ENCODE results near the gene VWA3B.

VWA3B gene

DNA sequence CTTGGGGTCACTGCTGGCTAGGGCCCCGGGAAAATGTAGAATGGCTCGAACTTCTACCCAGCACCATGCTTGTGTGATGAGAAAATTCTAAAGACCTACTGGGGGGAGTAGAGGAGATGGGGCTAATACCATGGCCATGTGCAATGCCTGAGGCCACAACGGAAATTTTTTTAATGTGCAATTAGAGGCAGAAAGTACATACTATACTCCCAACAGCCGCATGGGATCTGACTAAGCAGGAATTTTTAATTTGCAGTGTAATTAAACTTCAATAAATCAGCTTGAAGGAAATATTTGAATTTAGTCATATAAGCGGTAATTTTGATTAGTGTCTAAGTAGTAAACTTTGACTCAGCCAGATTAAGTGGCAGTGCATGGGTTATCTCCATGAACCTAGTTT is 206.1 kb downstream of the VWA3B start:
- H3K36me3 ChIP-seq (ENCODE audit: insufficient read depth, insufficient read length, low read length), result no peaks in the 10 kb centered on the region

DNA sequence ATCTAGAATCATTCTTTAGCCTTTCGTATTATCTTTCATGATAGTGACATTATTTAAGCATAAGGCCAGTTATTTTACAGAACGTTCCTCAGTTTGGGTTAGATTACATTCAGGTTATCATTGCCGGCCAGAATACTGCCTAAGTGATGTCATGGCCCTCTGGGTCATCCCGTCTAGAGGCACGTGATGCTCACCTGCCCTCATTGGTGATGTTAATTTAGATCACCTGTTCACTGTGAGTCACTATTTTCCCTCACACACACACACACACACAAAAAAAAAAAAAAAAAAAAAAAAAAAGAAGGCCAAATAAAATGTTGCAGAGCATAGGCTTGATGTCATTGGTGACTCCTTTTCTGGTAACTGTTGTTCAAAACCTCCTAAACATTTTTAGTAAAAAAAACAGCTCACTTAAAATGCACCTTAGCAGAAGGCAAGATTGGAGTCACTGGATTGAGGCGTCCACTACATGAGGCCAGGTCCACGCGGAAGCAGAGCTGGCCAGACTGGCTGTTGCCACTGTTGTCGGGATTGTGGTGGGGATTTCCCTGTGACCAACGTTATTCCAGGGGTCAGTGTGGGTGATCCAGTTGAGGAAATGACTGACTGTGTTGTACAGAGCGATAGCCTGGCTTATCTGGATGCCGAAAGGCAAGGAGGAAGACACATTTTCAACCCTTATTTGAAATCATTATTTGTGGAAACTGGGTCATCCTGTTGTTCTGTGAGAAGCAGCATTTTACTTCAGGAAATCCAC is 207.1 kb downstream of the VWA3B start:
- DNase-seq (ENCODE audit: low read depth, low spot score), result no peak
- peaks cover 3% of the 10 kb centered on the region for H3K4me1 ChIP-seq (ENCODE audit: insufficient read depth, insufficient read length)
- no peaks in the 10 kb centered on the region for H3K36me3 ChIP-seq (ENCODE audit: insufficient read depth, insufficient read length, low read length)
- no peak overlapping the region for H3K4me3 ChIP-seq (ENCODE audit: insufficient read length, low read depth)
- peaks cover 9% of the 10 kb centered on the region for H3K9me3 ChIP-seq (ENCODE audit: insufficient read depth, low read length)
- TF ChIP-seq SUZ12 (IDR thresholded peaks at IDR 0.05; ENCODE audit: extremely low read depth, insufficient read depth, insufficient read length) (no peak), ZNF274 (IDR thresholded peaks at IDR 0.05; ENCODE audit: low read depth, low read length) (no peak), YY1 (IDR thresholded peaks at IDR 0.05; ENCODE audit: insufficient read depth, insufficient read length) (no peak)
- H3K27me3 ChIP-seq (ENCODE audit: insufficient read depth, insufficient read length), result no peaks in the 10 kb centered on the region
- no peak overlapping the region for H3K9ac ChIP-seq (ENCODE audit: insufficient read length, low read depth)

More for the DNA sequence above, 206.1 kb downstream of the VWA3B start:
- no peaks in the 10 kb centered on the region for H3K27me3 ChIP-seq (ENCODE audit: insufficient read depth, insufficient read length)
- peaks cover 19% of the 10 kb centered on the region for H3K9me3 ChIP-seq (ENCODE audit: insufficient read depth, low read length)
- TF ChIP-seq YY1 (IDR thresholded peaks at IDR 0.05; ENCODE audit: insufficient read depth, insufficient read length), result no peak
- no peak for TF ChIP-seq ZNF274 (IDR thresholded peaks at IDR 0.05; ENCODE audit: low read depth, low read length)
- TF ChIP-seq SUZ12 (IDR thresholded peaks at IDR 0.05; ENCODE audit: extremely low read depth, insufficient read depth, insufficient read length), result no peak
- no peak overlapping the region for H3K4me3 ChIP-seq (ENCODE audit: insufficient read length, low read depth)
- H3K4me1 ChIP-seq (ENCODE audit: insufficient read depth, insufficient read length), result peaks cover 3% of the 10 kb centered on the region
- H3K9ac ChIP-seq (ENCODE audit: insufficient read length, low read depth), result no peak overlapping the region
- no peak for DNase-seq (ENCODE audit: low read depth, low spot score)

DNA sequence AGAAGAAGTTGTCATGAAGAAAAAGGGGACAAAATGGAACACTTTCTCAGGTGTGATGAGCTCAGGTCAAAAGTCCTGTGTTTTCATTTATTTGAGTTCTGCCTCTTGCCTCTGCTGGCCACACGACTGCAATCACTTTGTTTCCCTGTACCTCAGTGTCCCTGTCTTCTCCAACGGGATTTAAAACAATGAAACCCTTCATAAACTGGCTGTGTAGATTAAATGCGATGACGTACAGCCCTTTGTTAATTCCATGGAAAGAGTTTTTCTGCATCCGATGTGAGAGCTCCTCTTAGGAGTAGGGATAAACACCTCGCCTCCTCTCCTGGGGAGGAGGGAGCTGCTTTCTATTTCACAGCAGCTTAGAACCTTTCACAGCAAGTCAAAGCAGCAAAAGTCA is 207.7 kb downstream of the VWA3B start:
- Histone ChIP-seq H3K9me3 (ENCODE audit: insufficient read depth, low read length) (peaks cover 8% of the 10 kb centered on the region), H3K36me3 (ENCODE audit: insufficient read depth, insufficient read length, low read length) (no peaks in the 10 kb centered on the region), H3K4me3 (ENCODE audit: insufficient read length, low read depth) (no peak overlapping the region), H3K27me3 (ENCODE audit: insufficient read depth, insufficient read length) (no peaks in the 10 kb centered on the region), H3K4me1 (ENCODE audit: insufficient read depth, insufficient read length) (peaks cover 5% of the 10 kb centered on the region), H3K9ac (ENCODE audit: insufficient read length, low read depth) (no peak overlapping the region)
- no peak for TF ChIP-seq SUZ12 (IDR thresholded peaks at IDR 0.05; ENCODE audit: extremely low read depth, insufficient read depth, insufficient read length)
- TF ChIP-seq YY1 (IDR thresholded peaks at IDR 0.05; ENCODE audit: insufficient read depth, insufficient read length), result no peak
- no peak for TF ChIP-seq ZNF274 (IDR thresholded peaks at IDR 0.05; ENCODE audit: low read depth, low read length)
- DNase-seq (ENCODE audit: low read depth, low spot score), result no peak

DNA sequence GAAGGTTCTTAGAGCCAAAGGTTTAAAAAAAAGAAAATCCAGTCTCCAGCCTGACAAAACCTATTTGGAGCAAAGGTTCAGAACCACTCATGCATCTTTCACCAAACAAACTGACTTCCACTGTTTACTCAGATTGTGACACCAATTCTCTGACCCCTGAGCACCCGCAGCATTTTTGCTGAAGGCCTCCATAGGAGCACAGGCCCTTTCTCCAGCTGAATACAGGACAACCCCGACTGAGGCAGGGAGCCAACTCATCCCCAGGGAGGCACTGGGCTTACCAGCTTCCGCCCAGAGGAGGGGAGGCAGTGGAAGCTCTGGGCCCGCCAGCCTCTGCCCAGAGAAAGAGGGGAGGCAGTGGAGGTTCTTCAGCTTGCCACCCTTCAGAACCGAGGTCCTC is 208.3 kb downstream of the VWA3B start:
- Histone ChIP-seq H3K9ac (ENCODE audit: insufficient read length, low read depth) (no peak overlapping the region), H3K36me3 (ENCODE audit: insufficient read depth, insufficient read length, low read length) (no peaks in the 10 kb centered on the region), H3K4me3 (ENCODE audit: insufficient read length, low read depth) (no peak overlapping the region), H3K9me3 (ENCODE audit: insufficient read depth, low read length) (peaks cover 4% of the 10 kb centered on the region; the same call in 1 of the 2 replicates), H3K27me3 (ENCODE audit: insufficient read depth, insufficient read length) (no peaks in the 10 kb centered on the region), H3K4me1 (ENCODE audit: insufficient read depth, insufficient read length) (peaks cover 7% of the 10 kb centered on the region)
- no peak for DNase-seq (ENCODE audit: low read depth, low spot score)
- TF ChIP-seq SUZ12 (IDR thresholded peaks at IDR 0.05; ENCODE audit: extremely low read depth, insufficient read depth, insufficient read length), result no peak
- no peak for TF ChIP-seq ZNF274 (IDR thresholded peaks at IDR 0.05; ENCODE audit: low read depth, low read length)
- TF ChIP-seq YY1 (IDR thresholded peaks at IDR 0.05; ENCODE audit: insufficient read depth, insufficient read length), result no peak

DNA sequence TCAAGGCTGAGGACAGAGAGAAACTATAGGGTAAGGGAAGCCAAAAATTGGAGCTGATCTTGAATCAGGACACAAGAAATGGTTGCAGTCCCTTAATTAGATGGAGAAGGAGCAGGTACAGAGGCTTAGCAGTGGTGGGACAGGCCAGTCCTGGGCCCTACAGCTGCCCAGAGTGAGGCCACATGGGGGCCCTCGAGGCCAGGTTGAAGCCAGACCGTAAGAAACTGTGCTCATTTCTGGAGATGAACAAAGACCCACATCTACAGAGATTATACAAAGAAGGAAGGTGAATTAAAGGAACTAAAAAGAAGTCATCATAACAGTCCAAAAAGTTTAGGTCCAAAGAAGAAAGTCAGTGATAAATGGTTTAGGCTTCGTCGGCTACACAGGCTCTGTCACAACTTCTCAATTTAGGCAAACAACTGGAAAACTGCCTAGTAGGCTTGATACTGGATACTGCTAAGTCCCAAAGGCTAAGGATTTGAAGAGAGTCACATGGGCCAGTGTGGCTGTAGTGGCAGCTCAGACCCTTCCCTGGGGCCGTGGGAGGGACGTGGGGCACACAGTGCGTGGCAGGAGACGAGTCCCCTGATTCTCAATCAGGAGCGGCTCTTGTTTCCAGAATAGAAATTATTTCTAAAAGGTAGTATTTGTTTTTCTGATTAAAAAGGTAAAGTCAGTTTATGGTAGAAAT is 208.9 kb downstream of the VWA3B start:
- Histone ChIP-seq H3K4me3 (ENCODE audit: insufficient read length, low read depth) (no peak overlapping the region), H3K9me3 (ENCODE audit: insufficient read depth, low read length) (no peaks in the 10 kb centered on the region), H3K4me1 (ENCODE audit: insufficient read depth, insufficient read length) (peaks cover 8% of the 10 kb centered on the region), H3K36me3 (ENCODE audit: insufficient read depth, insufficient read length, low read length) (no peaks in the 10 kb centered on the region), H3K9ac (ENCODE audit: insufficient read length, low read depth) (no peak overlapping the region), H3K27me3 (ENCODE audit: insufficient read depth, insufficient read length) (no peaks in the 10 kb centered on the region)
- no peak for TF ChIP-seq YY1 (IDR thresholded peaks at IDR 0.05; ENCODE audit: insufficient read depth, insufficient read length)
- no peak for TF ChIP-seq ZNF274 (IDR thresholded peaks at IDR 0.05; ENCODE audit: low read depth, low read length)
- TF ChIP-seq SUZ12 (IDR thresholded peaks at IDR 0.05; ENCODE audit: extremely low read depth, insufficient read depth, insufficient read length), result no peak
- DNase-seq (ENCODE audit: low read depth, low spot score), result no peak

DNA sequence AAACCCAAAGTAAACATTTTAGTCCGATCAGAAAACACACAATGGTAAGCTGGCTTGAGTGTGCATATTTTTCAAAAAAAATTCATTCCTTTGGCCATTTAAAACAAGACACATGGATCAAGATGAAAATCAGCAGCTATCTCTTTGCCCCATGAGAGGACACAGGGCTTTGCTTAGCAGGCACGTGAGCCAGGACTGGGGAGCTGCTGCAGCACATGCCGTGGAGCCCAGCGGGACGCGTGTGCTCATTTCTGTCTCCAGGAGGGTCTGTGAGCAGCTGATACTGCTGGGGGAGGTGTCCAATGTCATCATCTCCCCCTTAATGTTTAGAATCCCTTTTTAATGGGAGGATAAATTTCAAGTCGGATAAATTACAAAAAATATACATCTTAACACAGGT is 209.5 kb downstream of the VWA3B start:
- DNase-seq (ENCODE audit: low read depth, low spot score), result no peak
- no peak overlapping the region for H3K9ac ChIP-seq (ENCODE audit: insufficient read length, low read depth)
- H3K9me3 ChIP-seq (ENCODE audit: insufficient read depth, low read length), result no peaks in the 10 kb centered on the region
- no peak overlapping the region for H3K4me3 ChIP-seq (ENCODE audit: insufficient read length, low read depth)
- TF ChIP-seq SUZ12 (IDR thresholded peaks at IDR 0.05; ENCODE audit: extremely low read depth, insufficient read depth, insufficient read length), result no peak
- TF ChIP-seq YY1 (IDR thresholded peaks at IDR 0.05; ENCODE audit: insufficient read depth, insufficient read length), result no peak
- no peak for TF ChIP-seq ZNF274 (IDR thresholded peaks at IDR 0.05; ENCODE audit: low read depth, low read length)
- no peaks in the 10 kb centered on the region for H3K27me3 ChIP-seq (ENCODE audit: insufficient read depth, insufficient read length)
- H3K36me3 ChIP-seq (ENCODE audit: insufficient read depth, insufficient read length, low read length), result no peaks in the 10 kb centered on the region
- H3K4me1 ChIP-seq (ENCODE audit: insufficient read depth, insufficient read length), result peaks cover 8% of the 10 kb centered on the region

Measured in NT2/D1 (cell line).